Keratinocyte (primary cell): ENCODE data around the gene CYB5A. TPM values are rescaled to one million over a fixed set of nuclear protein-coding genes. Genes with fewer than 3 reads are reported as not detected.

ENCODE experiments used
- DNase-seq: peaks from one replicate; pipeline ENCODE4 v3.0.0-alpha.2; 2011; ENCODE audit warnings: low read depth, missing footprints, low spot score
- FAIRE-seq: peaks from 2 replicates; lab custom pipeline; 2011; peaks lifted over from hg19 to GRCh38; lab: Jason Lieb, UNC
- H2AFZ ChIP-seq: 2 replicates; pipeline ENCODE4 v1.6.0; 2012; ENCODE audit warnings: low read length, control low read depth, inconsistent platforms; ENCODE audit not compliant: control insufficient read depth
- H3K27ac ChIP-seq: 2 replicates; pipeline ENCODE4 v1.5.1; 2011; ENCODE audit warnings: low read length; ENCODE audit not compliant: control insufficient read depth, insufficient read depth
- H3K27me3 ChIP-seq: 3 replicates; pipeline ENCODE4 v1.6.0; 2011; ENCODE audit warnings: low read length; ENCODE audit not compliant: control insufficient read depth, insufficient read depth; ENCODE audit errors: extremely low read depth
- H3K36me3 ChIP-seq, 2 experiments: 2 replicates in 1 of 2; 3 replicates in 1 of 2; pipeline ENCODE4 v1.5.1; 2011; ENCODE audit warnings: low read length in 2 of 2, mild to moderate bottlenecking in 1 of 2; ENCODE audit not compliant: control insufficient read depth in 2 of 2, insufficient read depth in 2 of 2; ENCODE audit errors: extremely low read depth in 1 of 2
- H3K4me1 ChIP-seq: 3 replicates; pipeline ENCODE4 v1.5.1; 2011; ENCODE audit warnings: low read length; ENCODE audit not compliant: control insufficient read depth, insufficient read depth; ENCODE audit errors: extremely low read depth
- H3K4me2 ChIP-seq: 3 replicates; pipeline ENCODE4 v1.6.0; 2011; ENCODE audit warnings: low read depth, low read length; ENCODE audit not compliant: control insufficient read depth, insufficient read depth; ENCODE audit errors: extremely low read depth
- H3K4me3 ChIP-seq, 3 experiments: fragments of 200-600 bp in 1 of 3; sonication (generic) in 1 of 3; 2 replicates in 2 of 3; 3 replicates in 1 of 3; pipeline ENCODE4 v1.5.1; 2011 to 2016; ENCODE audit warnings: low read length in 3 of 3, mild to moderate bottlenecking in 3 of 3, control low read depth in 2 of 3, inconsistent platforms in 1 of 3, low read depth in 1 of 3, mixed read lengths in 1 of 3, mixed run types in 1 of 3, moderate library complexity in 1 of 3; ENCODE audit not compliant: control insufficient read depth in 2 of 3, insufficient read depth in 2 of 3; ENCODE audit errors: extremely low read depth in 1 of 3
- H3K79me2 ChIP-seq: 2 replicates; pipeline ENCODE4 v1.6.0; 2012; ENCODE audit warnings: low read length; ENCODE audit not compliant: control insufficient read depth, insufficient read depth
- H3K9ac ChIP-seq: 3 replicates; pipeline ENCODE4 v1.6.0; 2011; ENCODE audit warnings: low read length; ENCODE audit not compliant: control insufficient read depth, insufficient read depth; ENCODE audit errors: extremely low read depth
- H3K9me1 ChIP-seq: 3 replicates; pipeline ENCODE4 v1.6.0; 2011; ENCODE audit warnings: low read length; ENCODE audit not compliant: control insufficient read depth, insufficient read depth; ENCODE audit errors: extremely low read depth
- H3K9me3 ChIP-seq: 2 replicates; pipeline ENCODE4 v1.5.1; 2012; ENCODE audit warnings: low read depth, low read length; ENCODE audit not compliant: control insufficient read depth
- H4K20me1 ChIP-seq: 3 replicates; pipeline ENCODE4 v1.6.0; 2011; ENCODE audit warnings: low read length; ENCODE audit not compliant: control insufficient read depth, insufficient read depth; ENCODE audit errors: extremely low read depth
- CTCF ChIP-seq, 3 experiments: IDR thresholded peaks in 1 of 3; conservative IDR thresholded peaks in 1 of 3; optimal IDR thresholded peaks in 1 of 3; 2 replicates in 2 of 3; 3 replicates in 1 of 3; pipeline versions ENCODE3 to v1.5.1; 2011; ENCODE audit warnings: low read length in 3 of 3, mild to moderate bottlenecking in 3 of 3, moderate library complexity in 2 of 3, control low read depth in 1 of 3, inconsistent platforms in 1 of 3; ENCODE audit not compliant: insufficient read depth in 2 of 3; ENCODE audit errors: extremely low read depth in 1 of 3
- EZH2 ChIP-seq: IDR thresholded peaks from one replicate; pipeline ENCODE4 v1.6.1; 2012; ENCODE audit warnings: inconsistent platforms, mild to moderate bottlenecking, low read length, moderate library complexity
- dilution Hi-C: fragments of 300-500 bp; cut with MboI; formaldehyde crosslinking; loops from one replicate; pipeline ENCODE4 v1.7.0; 2020; ENCODE audit warnings: low sequenced_read_pairs; ENCODE audit not compliant: extremely low pct_ligation_motif_present
- polyA plus RNA-seq, 5 experiments: library from polyadenylated mRNA; depleted of rRNA in 3 of 5; stranded (reverse) in 3 of 5; stranded (forward) in 1 of 5; unstranded in 1 of 5; fragments of >200 nt; gene quantifications; 1 replicate in 1 of 5; 2 replicates in 3 of 5; 3 replicates in 1 of 5; pipeline versions ENCODE4 v1.2.1 to v1.2.3, GENCODE V29; 2011 to 2012; ENCODE audit warnings: missing spikeins in 2 of 5, low read depth in 1 of 5, low replicate concordance in 1 of 5

CYB5A gene
- polyA plus RNA-seq, 1 donor (not counting 4 experiments of a cell fraction or from before 2014, with no cell fraction given) = 49.4 TPM

GRCh38 chr18:74216661-74217110 is 75.1 kb downstream of the CYB5A start:
- DNase-seq (no peak), FAIRE-seq (no peak)
- Histone ChIP-seq H3K4me1 (no peaks in the 10 kb centered on the region), H3K27ac (no peak overlapping the region), H3K4me2 (no peak overlapping the region), H3K9ac (no peak overlapping the region), H3K4me3 (no peak overlapping the region), H3K79me2 (no peaks in the 10 kb centered on the region), H3K9me3 (no peaks in the 10 kb centered on the region), H3K27me3 (no peaks in the 10 kb centered on the region), H3K36me3 (no peaks in the 10 kb centered on the region), H3K9me1 (no peaks in the 10 kb centered on the region), H2AFZ (no peak overlapping the region), H4K20me1 (no peaks in the 10 kb centered on the region)
- dilution Hi-C loops = no loop called here
- TF ChIP-seq EZH2 = no peak
- no peak for TF ChIP-seq CTCF (optimal IDR thresholded peaks at IDR 0.05 in 1 of 3, IDR thresholded peaks at IDR 0.05 in 1 of 3, conservative IDR thresholded peaks at IDR 0.05 in 1 of 3; ENCODE audit: extremely low read depth in 1 of 3, insufficient read depth in 2 of 3, low read length in 3 of 3)

- H3K9ac ChIP-seq = no peak overlapping the region
- no peak overlapping the region for H3K27ac ChIP-seq
- no peaks in the 10 kb centered on the region for H3K4me1 ChIP-seq
- DNase-seq (no peak), FAIRE-seq (no peak)
- no peaks in the 10 kb centered on the region for H3K79me2 ChIP-seq
- H4K20me1 ChIP-seq = no peaks in the 10 kb centered on the region
- no peak overlapping the region for H3K4me3 ChIP-seq
- dilution Hi-C loops = no loop called here
- H3K36me3 ChIP-seq = no peaks in the 10 kb centered on the region
- H3K27me3 ChIP-seq = no peaks in the 10 kb centered on the region
- H3K9me1 ChIP-seq = no peaks in the 10 kb centered on the region
- H2AFZ ChIP-seq = no peak overlapping the region
- TF ChIP-seq CTCF (optimal IDR thresholded peaks at IDR 0.05 in 1 of 3, IDR thresholded peaks at IDR 0.05 in 1 of 3, conservative IDR thresholded peaks at IDR 0.05 in 1 of 3; ENCODE audit: extremely low read depth in 1 of 3, insufficient read depth in 2 of 3, low read length in 3 of 3) = no peak
- no peak for TF ChIP-seq EZH2
- no peak overlapping the region for H3K4me2 ChIP-seq
- H3K9me3 ChIP-seq = no peaks in the 10 kb centered on the region
These were observed 75.9 kb downstream of the CYB5A start for GRCh38 chr18:74215863-74216262.
